AG08395 (cell line): ENCODE measurements around the gene SLC25A47.

Experiments used
- DNase-seq: peaks from one replicate; pipeline ENCODE4 v3.0.0; 2012; ENCODE audit warnings: mixed read lengths, low spot score

Gene SLC25A47

GRCh38 chr14:100346306-100347091 lies 23.4 kb downstream of the SLC25A47 start:
- no peak for DNase-seq

DNA sequence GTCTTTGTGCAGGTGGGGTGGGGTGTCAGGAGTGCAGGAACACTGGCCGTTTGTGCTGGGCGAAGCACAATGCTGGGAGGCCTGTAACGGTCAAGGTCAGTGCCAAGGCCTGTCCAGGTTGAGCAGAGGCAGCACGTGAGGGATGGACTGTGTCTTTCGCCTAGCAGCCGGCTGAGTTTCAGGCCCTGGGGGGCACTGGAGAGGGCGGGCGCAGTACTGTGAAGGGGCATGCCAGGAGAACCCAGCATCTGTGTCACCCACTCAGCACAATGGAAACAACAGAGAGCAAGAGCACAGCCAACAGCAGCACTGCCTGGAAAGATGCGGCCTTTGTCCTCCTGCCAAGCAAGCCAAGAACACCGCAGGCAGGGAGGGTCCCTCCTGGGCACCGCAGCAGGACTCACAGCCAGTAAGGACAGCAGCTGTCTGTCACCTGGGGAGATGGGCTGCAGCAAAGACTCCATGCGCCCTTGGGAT lies 25.2 kb downstream of the SLC25A47 start:
- DNase-seq: no peak

DNA sequence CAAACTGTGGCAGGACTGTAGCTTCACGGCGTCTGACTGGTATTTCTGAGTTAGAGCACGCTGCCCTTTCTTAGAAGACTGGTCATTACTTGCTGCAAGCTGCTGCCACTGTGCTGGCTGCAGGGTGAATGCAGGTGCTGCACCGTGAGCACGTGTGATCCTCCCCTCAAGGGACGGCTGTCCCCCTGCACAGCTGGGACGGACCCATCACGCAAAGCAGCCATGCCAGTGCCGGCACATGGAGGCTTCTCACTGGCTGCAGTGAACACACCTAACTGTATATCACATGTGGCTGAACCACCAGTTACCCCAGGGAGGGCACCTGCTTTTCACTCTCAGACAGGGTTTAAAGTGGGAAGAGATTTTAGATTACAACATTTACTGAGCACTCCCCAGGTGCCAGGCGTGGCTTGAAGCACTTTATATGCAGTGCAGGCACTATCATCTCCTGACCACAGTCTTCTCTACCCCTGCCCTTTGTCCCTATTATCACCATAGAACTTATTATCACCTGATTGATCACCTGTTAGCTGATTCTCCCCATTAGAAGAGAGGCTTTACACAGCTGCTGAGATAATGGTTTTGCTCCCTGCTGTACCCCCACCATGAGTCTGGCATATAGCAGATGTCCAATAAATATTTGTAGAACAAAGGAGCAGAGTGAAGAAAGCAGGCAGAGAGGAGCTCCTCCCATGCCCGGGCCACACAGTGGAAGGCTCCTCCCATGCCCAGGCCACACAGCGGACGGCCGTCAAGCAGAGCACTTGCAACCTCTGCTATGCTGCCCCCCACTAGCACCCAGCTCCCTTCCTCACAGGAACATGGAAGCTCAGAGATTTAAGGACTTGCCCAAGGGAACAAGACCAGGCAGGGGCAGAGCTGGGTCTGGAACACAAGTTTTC lies 25.9 kb downstream of the SLC25A47 start:
- DNase-seq: no peak

DNA sequence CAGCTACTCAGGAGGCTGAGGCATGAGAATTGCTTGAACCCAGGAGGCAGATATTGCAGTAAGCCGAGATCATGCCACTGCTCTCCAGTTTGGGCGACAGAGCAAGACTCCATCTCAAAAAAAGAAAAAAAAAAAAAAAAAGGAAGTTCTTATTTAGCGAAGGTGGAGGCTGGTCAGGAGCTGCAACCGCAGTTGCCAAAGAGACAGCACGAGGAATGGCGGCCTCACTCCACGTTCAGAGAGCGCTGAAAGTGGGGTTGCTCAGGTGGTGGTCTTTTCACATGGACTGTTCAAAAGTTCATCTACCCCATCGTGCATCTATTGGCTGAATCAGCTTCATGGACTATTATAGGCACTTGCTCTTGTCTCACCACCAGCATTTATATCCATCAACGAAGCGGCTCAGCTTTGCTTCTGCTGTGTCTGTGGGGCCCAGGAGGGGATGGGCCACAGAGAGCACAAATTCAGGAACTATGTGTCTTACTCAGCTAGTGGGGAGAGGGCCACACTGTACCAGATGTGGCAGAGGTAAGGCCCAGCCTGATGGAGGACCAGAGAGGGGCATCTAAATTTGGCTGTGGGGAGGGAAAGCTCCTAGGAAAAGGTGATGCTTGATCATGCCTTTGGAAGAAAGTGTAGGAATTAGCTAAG lies 27.3 kb downstream of the SLC25A47 start:
- no peak for DNase-seq

GRCh38 chr14:100350986-100351385 lies 27.8 kb downstream of the SLC25A47 start:
- DNase-seq: no peak

DNA sequence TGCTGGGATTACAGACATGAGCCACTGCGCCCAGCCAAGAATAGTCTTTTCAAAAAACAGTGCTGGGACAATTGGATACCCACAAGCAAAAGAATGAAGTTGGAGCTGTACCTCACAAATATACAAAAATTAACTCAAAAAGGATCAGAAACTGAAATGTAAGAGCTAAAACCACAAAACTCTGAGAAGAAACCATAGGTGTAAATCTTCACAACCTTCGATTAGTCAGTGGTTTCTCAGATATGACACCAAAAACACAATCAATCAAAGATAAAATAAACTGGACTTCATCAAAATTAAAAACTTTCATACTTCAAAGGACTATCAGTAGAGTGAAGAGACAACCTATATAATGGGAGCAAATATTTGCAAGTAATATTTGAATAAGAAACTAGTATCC lies 35.3 kb downstream of the SLC25A47 start:
- DNase-seq: no peak

DNA sequence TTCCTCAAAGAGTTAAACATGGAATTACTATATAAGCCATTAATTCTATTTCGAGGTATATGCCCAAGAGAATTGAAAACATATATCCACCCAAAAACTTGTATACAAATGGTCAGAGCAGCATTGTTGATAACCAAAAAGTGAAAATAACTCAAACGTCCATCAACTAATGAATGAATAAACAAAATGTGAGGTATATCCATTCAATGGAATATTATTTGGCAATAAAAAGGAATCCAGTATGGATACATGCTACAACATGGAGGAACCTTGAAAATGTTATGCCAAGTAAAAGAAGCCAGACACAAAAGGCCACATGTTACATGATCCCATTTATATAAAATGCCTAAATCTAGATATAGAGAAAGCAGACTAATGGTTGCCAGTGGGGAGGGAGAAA lies 36.0 kb downstream of the SLC25A47 start:
- no peak for DNase-seq

DNA sequence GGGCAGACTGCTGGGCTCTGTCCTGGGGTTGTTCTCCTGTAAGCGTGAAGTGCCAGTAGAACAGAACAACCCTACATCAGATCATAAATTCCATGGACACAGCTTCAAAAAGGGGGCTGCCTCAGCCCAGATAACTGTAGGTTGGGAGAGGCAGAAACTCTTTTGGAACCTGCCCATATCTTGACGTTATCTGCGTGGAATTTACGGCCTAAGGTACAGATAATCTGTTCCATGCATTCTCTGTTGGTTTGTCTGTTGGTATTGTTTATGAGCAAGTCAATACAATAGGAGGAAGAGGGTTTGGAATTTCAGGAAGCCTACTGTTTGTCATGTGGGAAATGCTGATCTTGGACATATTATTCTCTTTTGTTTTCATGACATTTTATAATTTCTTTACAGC lies 36.7 kb downstream of the SLC25A47 start:
- no peak for DNase-seq

DNA sequence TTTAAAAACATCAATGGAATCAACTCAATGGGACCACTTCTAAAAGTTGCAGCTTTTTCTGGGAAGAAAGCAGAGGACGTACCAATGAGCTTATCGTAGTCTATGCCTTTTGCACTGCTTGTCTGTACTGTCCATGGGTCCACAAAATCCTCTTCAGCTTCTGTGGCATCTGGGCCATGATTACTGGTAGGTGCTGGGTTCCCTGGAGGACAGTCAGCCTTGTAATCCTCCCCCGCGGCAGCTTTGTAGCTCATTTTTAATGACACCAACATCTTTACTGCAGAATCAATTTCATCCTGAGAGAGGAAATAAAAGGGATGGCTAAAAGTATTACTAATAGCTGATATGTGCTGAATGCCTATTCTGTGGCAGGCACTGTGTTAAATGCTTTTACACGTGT lies 38.5 kb downstream of the SLC25A47 start:
- DNase-seq: no peak

- no peak for DNase-seq
Measured at GRCh38 chr14:100362311-100362927, 39.3 kb downstream of the SLC25A47 start.

- no peak for DNase-seq
Measured at GRCh38 chr14:100363053-100363452, 39.9 kb downstream of the SLC25A47 start.

DNA sequence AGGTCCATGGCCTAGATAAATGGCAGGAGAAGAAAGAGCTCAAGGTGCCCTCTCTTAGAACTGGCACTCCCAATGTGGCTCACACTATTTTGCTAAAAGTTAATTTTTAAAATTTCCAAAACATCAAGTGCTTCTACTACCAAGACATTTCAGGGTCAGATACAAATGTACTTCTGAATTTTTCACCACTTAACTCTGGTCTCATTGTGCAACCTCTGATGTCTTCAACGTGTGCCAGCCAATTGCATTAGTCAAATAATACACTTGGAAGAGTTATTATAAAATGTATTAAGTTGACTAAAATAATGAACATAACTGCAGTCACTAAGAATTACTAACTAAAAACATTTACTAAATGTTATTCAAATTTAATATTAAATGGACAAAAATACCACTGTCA lies 41.3 kb downstream of the SLC25A47 start:
- no peak for DNase-seq

DNA sequence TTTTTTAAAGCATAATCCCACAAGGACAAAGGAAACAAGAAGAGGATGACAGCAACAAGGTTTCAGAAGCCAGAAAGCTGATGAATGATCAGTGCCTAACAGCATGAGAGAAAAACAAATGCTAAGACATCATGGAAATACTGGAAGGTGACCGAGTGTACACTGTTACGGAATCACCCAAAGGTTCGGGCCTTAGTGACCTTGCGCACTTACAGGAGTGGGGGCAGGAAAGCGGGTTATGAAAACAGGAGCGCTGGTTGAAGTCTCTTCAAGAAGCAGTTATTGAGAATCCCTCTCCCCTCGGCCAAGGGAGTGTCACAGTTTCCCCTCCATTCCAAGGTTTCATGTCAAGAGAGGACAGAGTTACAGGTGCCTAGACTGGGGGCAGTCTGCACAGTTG lies 42.6 kb downstream of the SLC25A47 start:
- DNase-seq: no peak

DNA sequence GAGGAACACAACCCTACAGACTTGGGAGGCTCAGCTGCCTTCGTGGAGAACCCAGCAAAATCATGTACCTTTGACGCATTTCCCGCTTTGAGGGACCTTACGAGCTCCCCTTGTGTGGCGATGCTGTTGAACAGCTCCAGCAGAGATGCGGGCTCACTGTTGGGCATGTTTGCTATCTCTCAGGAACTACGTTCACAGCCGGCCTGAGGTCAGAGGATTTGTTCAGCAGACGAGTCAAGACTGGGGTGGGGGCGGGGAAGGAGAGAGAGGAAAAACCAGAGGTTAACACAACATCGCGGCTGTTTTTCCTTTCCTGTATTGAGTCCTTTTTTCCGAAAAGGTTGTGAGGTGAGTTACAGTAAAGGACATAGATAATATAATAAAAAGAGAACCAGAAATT lies 45.9 kb downstream of the SLC25A47 start:
- no peak for DNase-seq

DNA sequence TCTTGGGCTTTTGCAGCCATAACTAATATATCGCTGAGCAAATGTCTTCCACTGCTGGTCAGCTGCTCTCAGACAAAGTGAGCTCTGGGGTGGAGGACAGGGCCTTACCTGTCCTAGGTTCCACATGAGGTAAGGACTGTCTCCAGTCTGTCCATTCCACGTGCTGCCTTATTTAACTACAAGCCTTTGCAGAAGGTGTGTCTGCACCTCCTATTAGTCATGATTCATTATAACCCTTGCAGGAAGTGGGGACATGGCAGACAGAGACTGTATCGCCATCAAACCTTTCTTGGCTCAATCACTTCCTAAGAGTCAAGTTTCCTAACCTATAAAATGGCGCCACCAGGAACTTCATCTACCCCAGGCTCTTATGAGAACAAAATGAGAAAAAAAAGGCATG lies 46.9 kb downstream of the SLC25A47 start:
- no peak for DNase-seq

DNA sequence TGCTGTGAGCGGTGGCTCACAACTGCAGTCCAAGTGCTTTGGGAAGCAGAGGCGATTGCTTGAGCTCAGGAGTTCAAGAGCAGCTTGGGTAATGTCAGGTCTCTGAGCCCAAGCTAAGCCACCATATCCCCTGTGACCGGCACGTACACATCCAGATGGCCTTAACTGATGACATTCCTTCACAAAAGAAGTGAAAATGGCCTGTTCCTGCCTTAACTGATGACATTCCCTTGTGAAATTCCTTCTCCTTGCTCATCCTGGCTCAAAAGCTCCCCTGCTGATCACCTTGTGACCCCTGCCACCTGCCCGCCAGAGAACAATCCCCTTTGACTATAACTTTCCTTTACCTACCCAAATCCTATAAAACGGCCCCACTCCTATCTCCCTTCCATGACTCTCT lies 48.6 kb downstream of the SLC25A47 start:
- DNase-seq: no peak

GRCh38 chr14:100372357-100373048 lies 49.4 kb downstream of the SLC25A47 start:
- no peak for DNase-seq

- DNase-seq: no peak
Measured at GRCh38 chr14:100374270-100374669, 51.1 kb downstream of the SLC25A47 start.

DNA sequence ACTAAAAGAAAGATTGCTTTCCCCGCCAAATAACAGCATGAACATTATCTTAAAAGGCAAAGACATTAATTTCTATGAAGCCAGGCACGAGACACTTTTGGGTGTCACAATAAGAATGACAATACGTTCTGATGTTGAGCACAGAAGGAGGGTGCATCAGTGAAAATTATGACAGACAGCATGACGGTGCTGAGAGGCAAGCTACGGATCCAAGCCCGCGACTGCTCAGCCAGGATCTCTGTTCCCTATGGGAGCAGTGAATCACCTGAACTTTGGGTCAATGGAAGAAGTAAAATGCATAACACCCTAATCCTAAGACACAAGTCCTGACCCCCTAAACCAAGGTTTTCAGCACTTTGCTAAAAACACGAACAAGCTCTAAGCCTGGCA lies 51.7 kb downstream of the SLC25A47 start:
- no peak for DNase-seq

DNA sequence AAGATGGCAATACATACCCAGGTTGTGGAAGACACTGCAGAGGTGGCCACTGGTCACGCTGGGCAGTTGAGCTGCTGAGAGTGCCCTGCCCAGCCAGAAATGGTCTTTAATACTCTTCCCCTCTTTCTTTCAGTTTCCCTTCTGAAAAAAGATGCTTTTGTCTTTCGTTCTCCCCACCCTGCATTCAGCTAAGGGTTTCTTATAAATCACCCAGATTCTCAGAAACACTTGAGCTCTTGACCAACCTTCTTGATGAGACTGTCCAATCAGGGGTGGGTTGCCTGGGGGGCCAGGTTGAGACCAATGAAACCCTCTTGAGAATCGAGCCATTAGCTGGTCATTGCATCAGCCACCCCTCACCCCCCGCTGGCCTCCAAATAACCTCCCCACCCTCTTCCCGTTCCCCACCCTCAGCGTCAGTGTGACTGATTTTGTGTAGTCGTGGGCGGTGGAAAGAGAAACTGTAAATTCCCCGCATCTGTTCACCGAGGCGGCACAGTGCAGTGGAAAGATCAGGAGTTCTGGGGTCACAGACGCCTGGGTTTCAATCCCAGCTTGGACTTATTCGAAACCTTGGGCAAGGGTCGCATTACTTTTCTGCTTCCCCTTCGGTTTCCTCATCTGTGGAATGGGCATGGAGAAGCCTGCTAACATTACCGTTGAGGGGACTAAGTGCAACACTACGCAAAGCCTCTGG lies 52.3 kb downstream of the SLC25A47 start:
- peak; percentile 77 for DNase-seq
